Endothelial cell of umbilical vein (primary cell): ENCODE results near the gene PTPN3. TPM values are rescaled to one million over a fixed set of nuclear protein-coding genes. Genes with fewer than 3 reads are reported as not detected.
"Not testable (repeated sequence)": the region's sequence is repeated elsewhere in the genome, so short reads cannot be mapped to it uniquely, and the experiment has no call there.

Experiments used
- BruUV-seq: library from RNA; stranded (reverse); fragments of 400-500 nt; replicated peaks from 2 replicates; lab custom pipeline; 2021; lab: Mats Ljungman, UMichigan
- CTCF ChIA-PET: fragments of 300-600, 350-600 bp; sonication (Branson Sonifier 250); formaldehyde crosslinking; loops from one replicate; lab custom pipeline; 2021; ENCODE audit warnings: antibody characterized with exemption, inconsistent platforms; lab: Charles Lee
- POLR2A ChIA-PET: fragments of 300-600, 350-600 bp; sonication (Branson Sonifier 250); formaldehyde crosslinking; loops from one replicate; lab custom pipeline; 2021; ENCODE audit warnings: antibody characterized with exemption, inconsistent platforms; lab: Charles Lee
- DNase-seq: peaks from one replicate; pipeline ENCODE4 v3.0.0-alpha.2; 2011; ENCODE audit warnings: low read depth, low spot score
- FAIRE-seq: peaks from 2 replicates; lab custom pipeline; 2011; peaks lifted over from hg19 to GRCh38; lab: Jason Lieb, UNC
- H2AFZ ChIP-seq: 2 replicates; pipeline ENCODE4 v1.6.0; 2012; ENCODE audit warnings: low read depth, low read length, control low read depth, inconsistent platforms
- H3K27ac ChIP-seq: 2 replicates; pipeline ENCODE4 v1.5.1; 2011; ENCODE audit warnings: low read depth, mild to moderate bottlenecking, control low read depth, low read length, moderate library complexity; ENCODE audit not compliant: insufficient read depth
- H3K27me3 ChIP-seq, 2 experiments: 2 replicates each; pipeline versions ENCODE4 v1.6.0 to v1.6.1; 2011; ENCODE audit warnings: low read length in 2 of 2, mixed read lengths in 1 of 2; ENCODE audit not compliant: control insufficient read depth in 2 of 2, insufficient read depth in 2 of 2
- H3K36me3 ChIP-seq, 2 experiments: 2 replicates in 1 of 2; 3 replicates in 1 of 2; pipeline ENCODE4 v1.5.1; 2011; ENCODE audit warnings: low read length in 2 of 2, mild to moderate bottlenecking in 1 of 2, moderate library complexity in 1 of 2; ENCODE audit not compliant: control insufficient read depth in 2 of 2, insufficient read depth in 2 of 2; ENCODE audit errors: extremely low read depth in 1 of 2
- H3K4me1 ChIP-seq: 3 replicates; pipeline ENCODE4 v1.5.1; 2011; ENCODE audit warnings: mild to moderate bottlenecking, low read length; ENCODE audit not compliant: control insufficient read depth, insufficient read depth; ENCODE audit errors: extremely low read depth
- H3K4me2 ChIP-seq: 2 replicates; pipeline ENCODE4 v1.6.1; 2011; ENCODE audit warnings: low read length, control low read depth, mixed read lengths; ENCODE audit not compliant: insufficient read depth
- H3K4me3 ChIP-seq, 3 experiments: fragments of 200-600 bp in 1 of 3; sonication (generic), shearing (Covaris generic) in 1 of 3; replicated peaks in 1 of 3; 2 replicates each; pipeline ENCODE4 v1.5.1; 2011 to 2016; ENCODE audit warnings: control low read depth in 3 of 3, low read length in 3 of 3, mild to moderate bottlenecking in 2 of 3, inconsistent platforms in 1 of 3, low read depth in 1 of 3, moderate library complexity in 1 of 3; ENCODE audit not compliant: insufficient read depth in 1 of 3
- H3K79me2 ChIP-seq: 2 replicates; pipeline ENCODE4 v1.6.0; 2012; ENCODE audit warnings: low read length, inconsistent platforms; ENCODE audit not compliant: control insufficient read depth, insufficient read depth
- H3K9ac ChIP-seq: replicated peaks from 2 replicates; pipeline ENCODE3; 2011; ENCODE audit warnings: low read length, control low read depth; ENCODE audit not compliant: insufficient read depth; ENCODE audit errors: extremely low read depth
- H3K9me1 ChIP-seq: replicated peaks from 3 replicates; pipeline ENCODE4 v1.6.0; 2011; ENCODE audit warnings: mild to moderate bottlenecking, low read length; ENCODE audit not compliant: control insufficient read depth, insufficient read depth; ENCODE audit errors: extremely low read depth
- H3K9me3 ChIP-seq: replicated peaks from 2 replicates; pipeline ENCODE4 v1.5.1; 2012; ENCODE audit warnings: low read length, inconsistent platforms; ENCODE audit not compliant: control insufficient read depth, insufficient read depth
- H4K20me1 ChIP-seq: replicated peaks from 2 replicates; pipeline ENCODE3; 2011; ENCODE audit warnings: mild to moderate bottlenecking, low read length; ENCODE audit not compliant: control insufficient read depth, insufficient read depth; ENCODE audit errors: extremely low read depth
- EZH2 ChIP-seq: IDR thresholded peaks from 2 replicates; pipeline ENCODE4 v1.6.1; 2012; ENCODE audit warnings: borderline replicate concordance, low read depth, mild to moderate bottlenecking, moderate library complexity, low read length, inconsistent platforms; ENCODE audit not compliant: severe bottlenecking
- FOS ChIP-seq: IDR thresholded peaks from 2 replicates; pipeline ENCODE4 v1.6.1; 2011; ENCODE audit warnings: mild to moderate bottlenecking, low read length, moderate library complexity, borderline replicate concordance; ENCODE audit not compliant: insufficient read depth
- GATA2 ChIP-seq: IDR thresholded peaks from 2 replicates; pipeline ENCODE4 v1.7.0; 2011; ENCODE audit warnings: low read depth, mild to moderate bottlenecking, moderate library complexity, mixed read lengths, low read length; ENCODE audit not compliant: insufficient read length, insufficient read depth
- JUN ChIP-seq: IDR thresholded peaks from 2 replicates; pipeline ENCODE4 v1.6.1; 2011; ENCODE audit warnings: borderline replicate concordance, low read depth; ENCODE audit not compliant: insufficient read length, insufficient read depth
- MAX ChIP-seq: IDR thresholded peaks from 2 replicates; pipeline ENCODE4 v1.6.1; 2011; ENCODE audit not compliant: insufficient read depth, insufficient read length
- MYC ChIP-seq: IDR thresholded peaks from one replicate; pipeline ENCODE4 v1.6.1; 2011; ENCODE audit warnings: mild to moderate bottlenecking, low read depth, low read length
- POLR2A ChIP-seq: IDR thresholded peaks from 2 replicates; pipeline ENCODE4 v1.6.1; 2012; ENCODE audit warnings: low read depth, mild to moderate bottlenecking, control low read depth, low read length
- POLR2AphosphoS5 ChIP-seq: IDR thresholded peaks from 2 replicates; pipeline ENCODE4 v1.6.1; 2012; ENCODE audit warnings: low read depth, mild to moderate bottlenecking, control low read depth, low read length, moderate library complexity; ENCODE audit not compliant: insufficient read depth
- dilution Hi-C: fragments of 300-500 bp; cut with MboI; formaldehyde crosslinking; loops from one replicate; pipeline ENCODE4 v1.15.0; 2019; ENCODE audit warnings: low sequenced_read_pairs; ENCODE audit not compliant: extremely low pct_ligation_motif_present
- intact Hi-C: fragments of 100-400 bp; cut with micrococcal nuclease; formaldehyde crosslinking; loops from one replicate; pipeline ENCODE4 v1.10.0; 2022
- polyA plus RNA-seq, 4 experiments: library from polyadenylated mRNA; depleted of rRNA in 3 of 4; stranded (reverse) in 3 of 4; unstranded in 1 of 4; fragments of >200 nt; gene quantifications; 2 replicates each; pipeline versions ENCODE4 v1.2.1 to v1.2.3, GENCODE V29; 2011 to 2012; ENCODE audit warnings: missing spikeins in 1 of 4
- total RNA-seq: library from RNA; stranded (reverse); gene quantifications from 2 replicates; pipeline ENCODE4 v1.2.3, GENCODE V29; 2021
- TF ChIP-seq, protein P1 (sequence below), 2 donors: IDR thresholded peaks; 1 replicate in 1 of 2; 2 replicates in 1 of 2; pipeline ENCODE4 v1.5.1; 2011; ENCODE audit warnings: low read length in 2 of 2, mild to moderate bottlenecking in 2 of 2, moderate library complexity in 2 of 2, control low read depth in 1 of 2, inconsistent platforms in 1 of 2, low read depth in 1 of 2; ENCODE audit not compliant: insufficient read depth in 1 of 2; ENCODE audit errors: extremely low read depth in 1 of 2

PTPN3 gene
- total and polyA plus RNA-seq, 2 donors (not counting 3 experiments of a cell fraction or from before 2014, with no cell fraction given) = 0.01 TPM; not detected in 1

GRCh38 chr9:109510506-109510905 lies 12.4 kb upstream of the PTPN3 start:
- Histone ChIP-seq H4K20me1 (no peaks in the 10 kb centered on the region), H3K27me3 (peaks cover 1 to 2% of the 10 kb centered on the region in 2 experiments), H3K79me2 (no peaks in the 10 kb centered on the region), H3K9me1 (no peaks in the 10 kb centered on the region), H3K4me3 (no peak overlapping the region), H3K27ac (no peak overlapping the region), H3K4me1 (no peaks in the 10 kb centered on the region), H2AFZ (no peak overlapping the region), H3K9ac (no peak overlapping the region), H3K4me2 (no peak overlapping the region), H3K36me3 (no peaks in the 10 kb centered on the region), H3K9me3 (no peaks in the 10 kb centered on the region)
- ChIA-PET POLR2A (no interaction called here), CTCF (interaction anchor here (1.2 kb wide), 1 partner anchor 12 kb away, joined by 3 read pairs; the partner anchor contains the start of gene PTPN3)
- DNase-seq (no peak), FAIRE-seq (no peak)
- intact Hi-C loops = no loop called here
- dilution Hi-C loops = no loop called here
- no TSS peak for BruUV-seq
- no peak for TF ChIP-seq MAX
- no peak for TF ChIP-seq JUN
- TF ChIP-seq, protein P1, sequence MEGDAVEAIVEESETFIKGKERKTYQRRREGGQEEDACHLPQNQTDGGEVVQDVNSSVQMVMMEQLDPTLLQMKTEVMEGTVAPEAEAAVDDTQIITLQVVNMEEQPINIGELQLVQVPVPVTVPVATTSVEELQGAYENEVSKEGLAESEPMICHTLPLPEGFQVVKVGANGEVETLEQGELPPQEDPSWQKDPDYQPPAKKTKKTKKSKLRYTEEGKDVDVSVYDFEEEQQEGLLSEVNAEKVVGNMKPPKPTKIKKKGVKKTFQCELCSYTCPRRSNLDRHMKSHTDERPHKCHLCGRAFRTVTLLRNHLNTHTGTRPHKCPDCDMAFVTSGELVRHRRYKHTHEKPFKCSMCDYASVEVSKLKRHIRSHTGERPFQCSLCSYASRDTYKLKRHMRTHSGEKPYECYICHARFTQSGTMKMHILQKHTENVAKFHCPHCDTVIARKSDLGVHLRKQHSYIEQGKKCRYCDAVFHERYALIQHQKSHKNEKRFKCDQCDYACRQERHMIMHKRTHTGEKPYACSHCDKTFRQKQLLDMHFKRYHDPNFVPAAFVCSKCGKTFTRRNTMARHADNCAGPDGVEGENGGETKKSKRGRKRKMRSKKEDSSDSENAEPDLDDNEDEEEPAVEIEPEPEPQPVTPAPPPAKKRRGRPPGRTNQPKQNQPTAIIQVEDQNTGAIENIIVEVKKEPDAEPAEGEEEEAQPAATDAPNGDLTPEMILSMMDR (IDR thresholded peaks at IDR 0.05; ENCODE audit: extremely low read depth in 1 of 2, insufficient read depth in 1 of 2, low read depth in 1 of 2, low read length in 2 of 2) = no peak
- no peak for TF ChIP-seq FOS
- no peak for TF ChIP-seq MYC
- TF ChIP-seq POLR2A = no peak
- TF ChIP-seq EZH2 = no peak
- TF ChIP-seq GATA2 = no peak
- TF ChIP-seq POLR2AphosphoS5 = no peak

- BruUV-seq, intact Hi-C loops: not testable (repeated sequence)
- CTCF ChIA-PET = interaction anchor here (1.2 kb wide), 1 partner anchor 12 kb away, joined by 3 read pairs; the partner anchor contains the start of gene PTPN3
Observed at GRCh38 chr9:109510042-109510441, 11.9 kb upstream of the PTPN3 start.

More at GRCh38 chr9:109510042-109510441, 11.9 kb upstream of the PTPN3 start:
- H3K4me1 ChIP-seq, H2AFZ ChIP-seq, H3K27me3 ChIP-seq, H3K9me3 ChIP-seq, dilution Hi-C loops, DNase-seq, H3K4me2 ChIP-seq, FAIRE-seq, H3K36me3 ChIP-seq, POLR2A ChIA-PET, H3K9ac ChIP-seq, H3K4me3 ChIP-seq, H4K20me1 ChIP-seq, H3K9me1 ChIP-seq, H3K27ac ChIP-seq, H3K79me2 ChIP-seq: not testable (repeated sequence)
